ENCODE results near the gene GPR3. TPM values are rescaled to one million over a fixed set of nuclear protein-coding genes. Genes with fewer than 3 reads are reported as not detected.
A peak's percentile ranks its signal among the peaks of the same experiment; 100 is the strongest.

GPR3 gene
- total and polyA plus RNA-seq, 11 donors: 0.11 to 3.7 (median 0.53) TPM; not detected in 1

GRCh38 chr1:27439150-27439549 is 46.7 kb downstream of the GPR3 start:
- no peak for ATAC-seq
- TF ChIP-seq POLR2A (IDR thresholded peaks at IDR 0.05): no peak
- Histone ChIP-seq H3K27ac (peak overlapping the region in 5 of 12 donors; percentile 3 to 94 (median 12)), H3K4me3 (no peak overlapping the region), H3K4me1 (peaks cover 13 to 68% (median 55%) of the 10 kb centered on the region in 12 donors), H3K9me3 (no peaks in the 10 kb centered on the region), H3K36me3 (peaks cover 0 to 24% (median 6%) of the 10 kb centered on the region in 9 donors), H3K27me3 (no peaks in the 10 kb centered on the region)
- intact Hi-C loops (cut with DNase I): loop anchor here in 5 of 10 donors (5.0 to 10.0 kb wide), 3 partner anchors 33 to 48 kb away; no protein-coding TSS in a partner anchor
- 39 to 50% (median 48%) methylated on average over 2 of the region's 2 CpGs for WGBS, 4 donors
- no peak for DNase-seq

DNA sequence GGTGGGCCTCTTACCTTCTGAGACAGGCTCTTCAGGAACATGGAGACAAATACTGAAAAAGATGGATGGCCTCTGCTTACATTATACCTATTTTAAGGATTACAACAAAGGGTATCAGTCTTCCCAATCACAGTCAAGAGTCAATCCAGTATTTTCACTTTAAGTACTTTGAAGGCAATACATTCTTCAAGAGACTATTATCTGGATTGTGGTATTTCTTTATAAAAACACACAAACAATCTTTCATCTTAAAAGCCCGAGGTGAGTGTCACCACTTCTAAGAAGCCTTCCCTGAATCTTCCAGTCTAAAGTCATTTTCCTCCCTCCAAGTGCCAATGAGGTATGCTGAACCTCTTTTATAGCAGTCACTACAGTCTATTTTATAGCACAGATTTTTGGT is 52.2 kb downstream of the GPR3 start:
- 47 to 62% (median 55%) methylated on average over 1 of the region's 1 CpG for WGBS, 4 donors
- Histone ChIP-seq H3K27me3 (no peaks in the 10 kb centered on the region), H3K4me3 (no peak overlapping the region), H3K36me3 (peaks cover 0 to 45% (median 13%) of the 10 kb centered on the region in 9 donors), H3K27ac (peak overlapping the region in 3 of 12 donors; percentile 3 to 58 (median 12)), H3K4me1 (peaks cover 0 to 64% (median 41%) of the 10 kb centered on the region in 12 donors), H3K9me3 (no peaks in the 10 kb centered on the region)
- no peak for ATAC-seq
- TF ChIP-seq POLR2A (IDR thresholded peaks at IDR 0.05) (no peak), CTCF (IDR thresholded peaks at IDR 0.05) (no peak)
- no peak for DNase-seq
- intact Hi-C loops (cut with DNase I): no loop called here

Other genes starting within 250 kb of the GPR3 start
- gene SLC9A1, start 237.5 kb upstream of the GPR3 start, total RNA-seq: 10 to 100 TPM; 11.4 to 44.9 (median 25.3) TPM
- 10 to 100 TPM in 1 of 2 donors, 1 to 10 TPM in 1; 9.4 to 15.1 TPM for gene SLC9A1, start 237.5 kb upstream of the GPR3 start, polyA plus RNA-seq
- 10 to 100 TPM; 54.7 to 94.5 (median 60.3) TPM for gene WDTC1, start 158.0 kb upstream of the GPR3 start, total RNA-seq
- gene WDTC1, start 158.0 kb upstream of the GPR3 start, polyA plus RNA-seq: 10 to 100 TPM; 30.8 to 53.8 TPM
- gene TMEM222, start 70.5 kb upstream of the GPR3 start, total RNA-seq: 10 to 100 TPM; 18.1 to 32.5 (median 25.9) TPM
- 10 to 100 TPM; 28.9 to 49.3 TPM for gene TMEM222, start 70.5 kb upstream of the GPR3 start, polyA plus RNA-seq
- 1 to 10 TPM in 2 of 9 donors, under 1 TPM in 6, not detected in 1; 0.23 to 6.0 (median 0.46) TPM for gene SYTL1, start 50.6 kb upstream of the GPR3 start, total RNA-seq
- gene SYTL1, start 50.6 kb upstream of the GPR3 start, polyA plus RNA-seq: 1 to 10 TPM in 1 of 2 donors, under 1 TPM in 1; 0.57 to 1.2 TPM
- gene MAP3K6, start 25.7 kb upstream of the GPR3 start, total RNA-seq: 10 to 100 TPM; 21.1 to 77.0 (median 36.5) TPM
- 10 to 100 TPM; 48.6 to 64.3 TPM for gene MAP3K6, start 25.7 kb upstream of the GPR3 start, polyA plus RNA-seq
- 100 to 1,000 TPM in 1 of 9 donors, 10 to 100 TPM in 5, 1 to 10 TPM in 3; 2.4 to 112 (median 31.9) TPM for gene FCN3, start 17.8 kb upstream of the GPR3 start, total RNA-seq
- gene FCN3, start 17.8 kb upstream of the GPR3 start, polyA plus RNA-seq: 100 to 1,000 TPM in 1 of 2 donors, 10 to 100 TPM in 1; 60.8 to 141 TPM
- not detected for gene CD164L2, start 9.3 kb upstream of the GPR3 start, total RNA-seq
- gene CD164L2, start 9.3 kb upstream of the GPR3 start, polyA plus RNA-seq: not detected
- gene WASF2, start 97.5 kb downstream of the GPR3 start, total RNA-seq: 100 to 1,000 TPM in 1 of 9 donors, 10 to 100 TPM in 8; 27.5 to 103 (median 47.9) TPM
- 10 to 100 TPM; 14.2 to 52.0 TPM for gene WASF2, start 97.5 kb downstream of the GPR3 start, polyA plus RNA-seq
- gene AHDC1, start 211.5 kb downstream of the GPR3 start, total RNA-seq: 10 to 100 TPM; 29.2 to 50.2 (median 42.1) TPM
- 10 to 100 TPM; 25.8 to 48.4 TPM for gene AHDC1, start 211.5 kb downstream of the GPR3 start, polyA plus RNA-seq
- gene FGR, start 242.6 kb downstream of the GPR3 start, total RNA-seq: 10 to 100 TPM in 3 of 9 donors, 1 to 10 TPM in 6; 1.1 to 25.9 (median 3.3) TPM
- gene FGR, start 242.6 kb downstream of the GPR3 start, polyA plus RNA-seq: 1 to 10 TPM; 2.8 to 7.2 TPM